BE2C (cell line): ENCODE measurements around the gene NAT14.
A peak's percentile ranks its signal among the peaks of the same experiment; 100 is the strongest.

Experiments used
- DNase-seq: peaks from one replicate; pipeline ENCODE4 v3.0.0-alpha.2; 2020
- H3K27me3 ChIP-seq: fragments of 250-450 bp; sonication (Bioruptor Pico); 2 replicates; pipeline ENCODE4 v1.5.1; 2020; ENCODE audit warnings: mild to moderate bottlenecking
- H3K36me3 ChIP-seq: fragments of 250-450 bp; sonication (Bioruptor Pico); 2 replicates; pipeline ENCODE4 v1.5.1; 2020; ENCODE audit warnings: mild to moderate bottlenecking
- H3K4me1 ChIP-seq: fragments of 250-450 bp; sonication (Bioruptor Pico); 2 replicates; pipeline ENCODE4 v1.5.1; 2020
- H3K4me3 ChIP-seq: 2 replicates; pipeline ENCODE4 v1.5.1; 2011; ENCODE audit warnings: low read depth, low read length
- H3K9me3 ChIP-seq: fragments of 250-450 bp; sonication (Bioruptor Pico); 2 replicates; pipeline ENCODE4 v1.5.1; 2020
- CTCF ChIP-seq: IDR thresholded peaks from 2 replicates; pipeline ENCODE4 v1.5.1; 2012; ENCODE audit warnings: mild to moderate bottlenecking, low read depth, low read length

The NAT14 gene

GRCh38 chr19:55486971-55487923, 2.3 kb downstream of the NAT14 start:
- DNase-seq: peak; percentile 58
- H3K4me3 ChIP-seq: peak overlapping the region; percentile 68
- H3K4me1 ChIP-seq: peaks cover 22% of the 10 kb centered on the region
- no peak for TF ChIP-seq CTCF
- no peaks in the 10 kb centered on the region for H3K27me3 ChIP-seq
- H3K36me3 ChIP-seq: peaks cover 2% of the 10 kb centered on the region; the same call in 1 of the 2 replicates
- no peaks in the 10 kb centered on the region for H3K9me3 ChIP-seq

GRCh38 chr19:55487924-55488687, 3.1 kb downstream of the NAT14 start, which contains the start of gene SSC5D:
Gene SSC5D, plus strand, starts transcription at chr19:55488436. Its CDS starts 154 bp downstream, at chr19:55488590.
- Histone ChIP-seq H3K9me3 (no peaks in the 10 kb centered on the region), H3K27me3 (no peaks in the 10 kb centered on the region), H3K4me3 (peak within 1 kb of the TSS; percentile 68), H3K36me3 (no peaks in the 10 kb centered on the region; the same call in 1 of the 2 replicates), H3K4me1 (peaks cover 22% of the 10 kb centered on the region)
- no peak for TF ChIP-seq CTCF
- peak; percentile 41 for DNase-seq

GRCh38 chr19:55488986-55489710, 4.2 kb downstream of the NAT14 start:
- Histone ChIP-seq H3K36me3 (no peaks in the 10 kb centered on the region; the same call in 1 of the 2 replicates), H3K4me1 (peaks cover 21% of the 10 kb centered on the region), H3K4me3 (no peak overlapping the region), H3K9me3 (no peaks in the 10 kb centered on the region), H3K27me3 (no peaks in the 10 kb centered on the region)
- TF ChIP-seq CTCF: no peak
- peak; percentile 18 for DNase-seq

- H3K4me3 ChIP-seq: no peak overlapping the region
- DNase-seq: peak; percentile 17
- TF ChIP-seq CTCF: no peak
- H3K27me3 ChIP-seq: no peaks in the 10 kb centered on the region
- H3K36me3 ChIP-seq: no peaks in the 10 kb centered on the region; the same call in 1 of the 2 replicates
- H3K9me3 ChIP-seq: no peaks in the 10 kb centered on the region
- H3K4me1 ChIP-seq: peaks cover 17% of the 10 kb centered on the region
These were observed 4.9 kb downstream of the NAT14 start for GRCh38 chr19:55489711-55490477.

- H3K4me3 ChIP-seq: no peak overlapping the region
- no peaks in the 10 kb centered on the region for H3K9me3 ChIP-seq
- H3K36me3 ChIP-seq: no peaks in the 10 kb centered on the region; the same call in 1 of the 2 replicates
- no peak for TF ChIP-seq CTCF
- H3K4me1 ChIP-seq: peaks cover 17% of the 10 kb centered on the region
- H3K27me3 ChIP-seq: no peaks in the 10 kb centered on the region
- peak; percentile 16 for DNase-seq
These were observed 5.8 kb downstream of the NAT14 start for GRCh38 chr19:55490478-55491432.
